ENCODE data around the gene GDPD5. TPM values are rescaled to one million over a fixed set of nuclear protein-coding genes. Genes with fewer than 3 reads are reported as not detected.
A peak's percentile ranks its signal among the peaks of the same experiment; 100 is the strongest.

The GDPD5 gene
- total and polyA plus RNA-seq, 4 experiments from 2014 or later: 11.0 to 160 (median 85.7) TPM

GRCh38 chr11:75567971-75568370, 42.2 kb upstream of the GDPD5 start:
- no peaks in the 10 kb centered on the region for H3K9me3 ChIP-seq (ENCODE audit: control insufficient read depth in 1 of 2, low read length in 2 of 2)
- peaks cover 32% of the 10 kb centered on the region for H3K36me3 ChIP-seq (ENCODE audit: insufficient read depth, low read length)
- ChIA-PET CTCF (ENCODE audit: partially characterized antibody) (no interaction called here), POLR2A (ENCODE audit: partially characterized antibody) (interaction anchor here (0.6 to 1.3 kb wide), 2 partner anchors 14 to 288 kb away, joined by 3 read pairs; no protein-coding TSS in a partner anchor)
- Mint-ChIP-seq H3K27ac (no peak overlapping the region), H3K4me1 (peaks cover 7 to 30% (median 19%) of the 10 kb centered on the region in 4 donors), H3K4me3 (no peak overlapping the region), H3K27me3 (no peaks in the 10 kb centered on the region), H3K36me3 (peaks cover 21 to 49% of the 10 kb centered on the region in 2 donors), H3K9me3 (no peaks in the 10 kb centered on the region)
- DNase-seq: no peak
- H3K27ac ChIP-seq (ENCODE audit: low read depth, low read length): no peak overlapping the region
- H3K4me1 ChIP-seq (ENCODE audit: insufficient read depth, low read length): peaks cover 8% of the 10 kb centered on the region
- no peak overlapping the region for H3K4me3 ChIP-seq (ENCODE audit: low read length in 2 of 2)
- intact Hi-C loops (cut with micrococcal nuclease): no loop called here
- no peaks in the 10 kb centered on the region for H3K27me3 ChIP-seq (ENCODE audit: insufficient read depth, low read length)

- no peaks in the 10 kb centered on the region for H3K27me3 ChIP-seq (ENCODE audit: insufficient read depth, low read length)
- H3K4me3 ChIP-seq (ENCODE audit: low read length in 2 of 2): no peak overlapping the region
- Mint-ChIP-seq H3K9me3 (no peaks in the 10 kb centered on the region), H3K27me3 (no peaks in the 10 kb centered on the region), H3K27ac (no peak overlapping the region), H3K4me1 (peaks cover 10 to 39% (median 27%) of the 10 kb centered on the region in 4 donors), H3K4me3 (no peak overlapping the region), H3K36me3 (peaks cover 17 to 48% of the 10 kb centered on the region in 2 donors)
- H3K27ac ChIP-seq (ENCODE audit: low read depth, low read length): no peak overlapping the region
- no peak for DNase-seq
- intact Hi-C loops (cut with micrococcal nuclease): no loop called here
- no peaks in the 10 kb centered on the region for H3K9me3 ChIP-seq (ENCODE audit: control insufficient read depth in 1 of 2, low read length in 2 of 2)
- ChIA-PET CTCF (ENCODE audit: partially characterized antibody) (interaction anchor here (1.8 kb wide), 1 partner anchor 122 kb away, joined by 5 read pairs; no protein-coding TSS in a partner anchor), POLR2A (ENCODE audit: partially characterized antibody) (interaction anchor here (1.3 kb wide), 1 partner anchor 13 kb away, joined by 3 read pairs; no protein-coding TSS in a partner anchor)
- H3K4me1 ChIP-seq (ENCODE audit: insufficient read depth, low read length): peaks cover 12% of the 10 kb centered on the region
- peaks cover 29% of the 10 kb centered on the region for H3K36me3 ChIP-seq (ENCODE audit: insufficient read depth, low read length)
Observed at GRCh38 chr11:75566763-75567279, 41.1 kb upstream of the GDPD5 start.

- peak overlapping the region in 2 of 7 donors; percentile 31 to 47 for H3K27ac Mint-ChIP-seq
- H3K4me3 Mint-ChIP-seq: no peak overlapping the region
- intact Hi-C loops (cut with micrococcal nuclease): no loop called here
- no peaks in the 10 kb centered on the region for H3K27me3 ChIP-seq (ENCODE audit: insufficient read depth, low read length)
- peaks cover 10 to 44% (median 30%) of the 10 kb centered on the region in 4 donors for H3K4me1 Mint-ChIP-seq
- H3K4me3 ChIP-seq (ENCODE audit: low read length in 2 of 2): no peak overlapping the region
- peaks cover 15 to 44% of the 10 kb centered on the region in 2 donors for H3K36me3 Mint-ChIP-seq
- peaks cover 19% of the 10 kb centered on the region for H3K4me1 ChIP-seq (ENCODE audit: insufficient read depth, low read length)
- H3K9me3 Mint-ChIP-seq: no peaks in the 10 kb centered on the region
- POLR2A ChIA-PET (ENCODE audit: partially characterized antibody): no interaction called here
- no peak overlapping the region for H3K27ac ChIP-seq (ENCODE audit: low read depth, low read length)
- peaks cover 24% of the 10 kb centered on the region for H3K36me3 ChIP-seq (ENCODE audit: insufficient read depth, low read length)
- H3K9me3 ChIP-seq (ENCODE audit: control insufficient read depth in 1 of 2, low read length in 2 of 2): no peaks in the 10 kb centered on the region
- DNase-seq: no peak
- CTCF ChIA-PET (ENCODE audit: partially characterized antibody): interaction anchor here (1.5 to 1.8 kb wide), 2 partner anchors 9 to 121 kb away, joined by 4 to 5 read pairs; no protein-coding TSS in a partner anchor
- no peaks in the 10 kb centered on the region for H3K27me3 Mint-ChIP-seq
Observed at GRCh38 chr11:75565916-75566762, 40.4 kb upstream of the GDPD5 start.

- no peak for DNase-seq
- intact Hi-C loops (cut with micrococcal nuclease): no loop called here
- H3K36me3 Mint-ChIP-seq: peaks cover 9 to 37% of the 10 kb centered on the region in 2 donors
- no peaks in the 10 kb centered on the region for H3K9me3 ChIP-seq (ENCODE audit: control insufficient read depth in 1 of 2, low read length in 2 of 2)
- no peak overlapping the region for H3K4me3 Mint-ChIP-seq
- no peak overlapping the region for H3K4me3 ChIP-seq (ENCODE audit: low read length in 2 of 2)
- ChIA-PET CTCF (ENCODE audit: partially characterized antibody) (interaction anchor here (0.8 to 1.5 kb wide), 2 partner anchors 10 to 13 kb away, joined by 3 to 4 read pairs; no protein-coding TSS in a partner anchor), POLR2A (ENCODE audit: partially characterized antibody) (no interaction called here)
- no peak overlapping the region for H3K27ac ChIP-seq (ENCODE audit: low read depth, low read length)
- H3K4me1 Mint-ChIP-seq: peaks cover 12 to 49% (median 33%) of the 10 kb centered on the region in 4 donors
- peaks cover 20% of the 10 kb centered on the region for H3K4me1 ChIP-seq (ENCODE audit: insufficient read depth, low read length)
- no peaks in the 10 kb centered on the region for H3K27me3 Mint-ChIP-seq
- H3K9me3 Mint-ChIP-seq: no peaks in the 10 kb centered on the region
- no peaks in the 10 kb centered on the region for H3K27me3 ChIP-seq (ENCODE audit: insufficient read depth, low read length)
- peaks cover 15% of the 10 kb centered on the region for H3K36me3 ChIP-seq (ENCODE audit: insufficient read depth, low read length)
- peak overlapping the region in 3 of 7 donors; percentile 23 to 47 (median 47) for H3K27ac Mint-ChIP-seq
Observed at GRCh38 chr11:75565221-75565814, 39.6 kb upstream of the GDPD5 start.

GRCh38 chr11:75563978-75564552, 38.3 kb upstream of the GDPD5 start:
- peaks cover 20% of the 10 kb centered on the region for H3K4me1 ChIP-seq (ENCODE audit: insufficient read depth, low read length)
- Mint-ChIP-seq H3K36me3 (peaks cover 9 to 30% of the 10 kb centered on the region in 2 donors), H3K27ac (peak overlapping the region; percentile 77 to 98 (median 92)), H3K4me1 (peaks cover 12 to 49% (median 33%) of the 10 kb centered on the region in 4 donors), H3K27me3 (no peaks in the 10 kb centered on the region), H3K4me3 (peak overlapping the region; percentile 75 to 99 (median 98)), H3K9me3 (no peaks in the 10 kb centered on the region)
- intact Hi-C loops (cut with micrococcal nuclease): loop anchor here (2.0 kb wide), 1 partner anchor 37 kb away; no protein-coding TSS in a partner anchor
- H3K27ac ChIP-seq (ENCODE audit: low read depth, low read length): no peak overlapping the region
- ChIA-PET CTCF (ENCODE audit: partially characterized antibody) (interaction anchor here (1.5 kb wide), 1 partner anchor 11 kb away, joined by 4 read pairs; no protein-coding TSS in a partner anchor), POLR2A (ENCODE audit: partially characterized antibody) (no interaction called here)
- no peak overlapping the region for H3K4me3 ChIP-seq (ENCODE audit: low read length in 2 of 2)
- H3K36me3 ChIP-seq (ENCODE audit: insufficient read depth, low read length): peaks cover 6% of the 10 kb centered on the region
- DNase-seq: no peak
- H3K9me3 ChIP-seq (ENCODE audit: control insufficient read depth in 1 of 2, low read length in 2 of 2): no peaks in the 10 kb centered on the region
- no peaks in the 10 kb centered on the region for H3K27me3 ChIP-seq (ENCODE audit: insufficient read depth, low read length)

- intact Hi-C loops (cut with micrococcal nuclease): loop anchor here (2.0 kb wide), 1 partner anchor 37 kb away; no protein-coding TSS in a partner anchor
- CTCF ChIA-PET (ENCODE audit: partially characterized antibody): no interaction called here
- peak overlapping the region; percentile 75 to 99 (median 98) for H3K4me3 Mint-ChIP-seq
- no peak for DNase-seq
- H3K27ac Mint-ChIP-seq: peak overlapping the region; percentile 77 to 98 (median 93)
- no peaks in the 10 kb centered on the region for H3K27me3 Mint-ChIP-seq
- Histone ChIP-seq H3K27ac (ENCODE audit: low read depth, low read length) (peak overlapping the region; percentile 71), H3K4me3 (ENCODE audit: low read length in 2 of 2) (no peak overlapping the region), H3K27me3 (ENCODE audit: insufficient read depth, low read length) (no peaks in the 10 kb centered on the region), H3K4me1 (ENCODE audit: insufficient read depth, low read length) (peaks cover 20% of the 10 kb centered on the region), H3K9me3 (ENCODE audit: control insufficient read depth in 1 of 2, low read length in 2 of 2) (no peaks in the 10 kb centered on the region), H3K36me3 (ENCODE audit: insufficient read depth, low read length) (peaks cover under 1% of the 10 kb centered on the region)
- H3K36me3 Mint-ChIP-seq: peaks cover 3 to 25% of the 10 kb centered on the region in 2 donors
- H3K9me3 Mint-ChIP-seq: no peaks in the 10 kb centered on the region
- peaks cover 12 to 49% (median 33%) of the 10 kb centered on the region in 4 donors for H3K4me1 Mint-ChIP-seq
- POLR2A ChIA-PET (ENCODE audit: partially characterized antibody): no interaction called here
Observed at GRCh38 chr11:75563501-75563977, 37.8 kb upstream of the GDPD5 start.

Data from CD4-positive, alpha-beta memory T cell (primary cell).